ENCODE measurements around the gene OR1B1.
"Not testable (repeated sequence)": the region's sequence is repeated elsewhere in the genome, so short reads cannot be mapped to it uniquely, and the experiment has no call there.

Gene OR1B1

DNA sequence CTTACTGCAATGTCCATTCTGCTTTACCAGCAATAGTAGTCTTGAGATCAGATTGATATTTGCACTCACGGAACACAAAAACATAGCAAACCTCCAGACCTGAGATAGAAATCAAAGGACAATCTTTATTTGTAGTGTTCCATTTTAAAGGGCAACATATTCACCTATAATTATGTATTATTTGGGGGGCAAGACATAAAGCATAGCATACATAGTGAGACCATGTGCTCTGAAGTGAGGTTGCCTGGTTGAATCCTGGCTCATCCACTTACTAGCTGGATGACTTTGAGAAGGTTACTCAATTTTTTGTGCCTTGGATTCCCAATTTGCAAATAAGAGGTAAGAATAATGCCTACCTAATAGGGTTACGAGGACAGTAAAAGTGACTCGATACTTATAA, at the start of gene OR1B1:
OR1B1 (minus strand) TSS at position 101 of the 400 bp plus-strand sequence.
- DNase-seq, result no peak

DNA sequence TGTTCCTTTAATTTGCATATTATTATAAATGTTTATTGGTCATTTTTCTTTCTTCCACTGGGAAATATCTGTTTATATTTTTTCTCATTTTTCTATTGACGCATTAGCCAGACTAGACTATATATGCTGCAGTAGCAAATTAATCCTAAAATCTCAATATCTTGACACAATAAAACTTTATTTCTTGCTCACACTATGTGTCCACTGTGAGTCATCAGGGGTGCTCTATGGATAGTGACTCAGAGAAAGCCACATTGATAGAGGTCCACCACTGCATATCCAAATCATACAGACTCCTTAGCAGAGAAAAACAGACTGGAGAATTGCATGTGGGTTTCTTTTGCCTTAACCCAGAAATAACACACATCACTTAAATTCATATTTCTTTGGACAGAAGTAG, 38.3 kb upstream of the OR1B1 start:
- DNase-seq, result no peak

DNA sequence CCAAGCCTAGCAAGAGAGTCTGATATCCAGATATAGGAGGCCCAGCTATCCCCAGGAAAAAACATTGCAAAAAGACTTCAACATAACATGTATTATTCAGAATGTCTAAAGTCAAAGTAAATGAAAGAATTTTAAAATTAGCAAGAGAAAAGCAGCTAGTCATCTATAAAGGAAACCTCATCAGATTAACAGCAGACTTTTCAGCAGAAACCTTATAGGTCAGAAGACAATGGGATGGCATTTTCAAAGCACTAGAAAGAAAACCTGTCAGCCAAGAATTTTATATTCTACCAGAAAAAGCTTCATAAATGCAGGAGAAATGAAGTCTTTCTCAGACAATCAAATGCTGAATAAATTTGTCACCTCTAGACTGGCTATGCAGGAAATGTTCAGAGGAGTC, 27.4 kb upstream of the OR1B1 start:
- DNase-seq, result no peak

DNA sequence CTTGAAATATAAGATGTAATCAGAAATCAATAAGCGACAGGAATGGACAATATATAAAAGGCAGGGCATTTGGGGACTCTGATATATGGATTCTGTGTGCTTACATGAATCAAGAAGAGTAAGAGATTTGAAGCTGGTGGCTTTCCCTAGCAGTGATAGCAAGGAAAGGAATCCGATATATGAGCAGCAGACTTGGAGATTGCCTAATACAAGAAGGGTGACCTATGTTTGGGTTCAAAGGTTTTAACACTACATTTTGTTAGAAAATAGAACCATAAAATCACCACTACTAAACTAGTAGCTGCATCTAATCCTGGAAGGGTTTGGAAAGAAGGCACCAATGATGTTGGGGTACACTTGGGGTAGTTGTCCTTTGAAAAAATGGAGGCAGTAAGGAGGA, 15.1 kb upstream of the OR1B1 start:
- no peak for DNase-seq

DNA sequence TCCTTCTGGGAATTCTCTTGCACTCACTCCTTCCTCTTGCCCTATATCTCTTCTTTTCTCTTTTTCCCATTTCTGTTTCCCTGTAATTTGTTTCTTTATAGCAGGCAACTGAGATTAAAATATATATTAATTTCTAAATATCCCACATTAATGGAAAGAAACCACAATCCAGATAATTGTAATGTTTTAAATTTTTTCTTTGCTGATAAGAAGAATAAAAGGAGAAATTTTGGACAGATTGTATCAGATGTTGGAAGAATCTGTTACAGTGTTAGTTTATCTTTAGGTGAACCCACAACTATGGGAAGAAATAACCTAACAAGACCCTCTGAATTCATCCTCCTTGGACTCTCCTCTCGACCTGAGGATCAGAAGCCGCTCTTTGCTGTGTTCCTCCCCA, 4.0 kb upstream of the OR1B1 start, which contains the start of gene OR1L1:
OR1L1 (plus strand) TSS at position 301 of the 400 bp plus-strand sequence; CDS start at position 301, 0 bp downstream.
- no peak for DNase-seq

DNA sequence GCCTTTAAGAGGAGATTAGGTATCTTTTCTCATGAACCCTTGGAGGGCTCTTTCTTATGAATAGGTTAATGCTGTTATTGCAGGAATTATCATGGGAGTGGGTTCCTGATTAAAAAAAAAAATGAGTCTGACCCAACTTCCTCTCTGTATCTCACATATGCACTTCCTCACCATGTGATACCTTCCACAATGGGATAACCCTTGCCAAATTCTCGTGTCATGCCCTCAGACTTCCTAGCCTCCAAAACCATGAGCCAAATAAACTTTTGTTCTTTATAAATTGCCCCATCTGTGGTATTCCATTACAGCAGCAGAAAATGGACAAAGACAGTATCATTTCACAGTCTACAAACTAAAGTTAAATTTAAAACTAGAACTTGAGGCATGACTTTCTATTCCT, 1.0 kb downstream of the OR1B1 start:
- DNase-seq, result no peak

DNA sequence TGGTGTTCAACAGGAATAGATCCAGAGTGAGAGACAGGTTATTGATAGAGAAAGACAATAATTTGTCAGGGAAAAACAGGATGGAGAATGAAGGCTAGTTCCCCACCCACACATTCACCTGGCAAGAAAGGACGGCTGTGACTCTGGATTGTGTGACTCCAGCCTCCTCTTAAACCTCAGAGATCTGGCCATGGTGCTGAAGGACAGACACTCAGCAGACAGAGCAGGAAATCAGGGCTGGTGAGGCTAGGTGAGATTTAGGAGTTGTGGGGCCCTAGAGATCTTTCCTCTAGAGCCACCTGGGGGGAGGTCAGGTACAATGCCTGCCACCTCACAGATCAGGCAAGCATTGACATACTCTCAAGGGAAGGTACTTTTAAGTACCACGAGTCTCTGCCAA, 15.2 kb downstream of the OR1B1 start:
- no peak for DNase-seq

DNA sequence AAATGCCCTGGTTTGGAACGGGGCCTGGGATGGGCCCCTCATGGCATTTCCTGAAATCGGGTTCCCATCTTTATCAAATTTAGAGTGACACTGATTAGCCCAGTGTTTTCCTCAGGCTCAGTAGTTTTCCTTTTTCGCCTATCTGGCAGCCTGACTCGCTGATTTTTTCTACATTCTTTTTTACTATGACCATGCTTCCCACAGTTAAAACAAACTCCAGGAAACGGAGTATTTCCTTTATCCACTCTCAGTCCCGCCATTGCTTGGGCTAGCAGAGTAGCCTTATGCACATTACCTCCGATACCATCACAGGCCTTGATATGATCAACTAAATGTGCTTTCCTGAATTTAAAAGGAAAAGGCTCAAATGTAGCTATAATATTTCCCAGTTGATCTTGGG, 37.4 kb downstream of the OR1B1 start:
- DNase-seq, result no peak

DNA sequence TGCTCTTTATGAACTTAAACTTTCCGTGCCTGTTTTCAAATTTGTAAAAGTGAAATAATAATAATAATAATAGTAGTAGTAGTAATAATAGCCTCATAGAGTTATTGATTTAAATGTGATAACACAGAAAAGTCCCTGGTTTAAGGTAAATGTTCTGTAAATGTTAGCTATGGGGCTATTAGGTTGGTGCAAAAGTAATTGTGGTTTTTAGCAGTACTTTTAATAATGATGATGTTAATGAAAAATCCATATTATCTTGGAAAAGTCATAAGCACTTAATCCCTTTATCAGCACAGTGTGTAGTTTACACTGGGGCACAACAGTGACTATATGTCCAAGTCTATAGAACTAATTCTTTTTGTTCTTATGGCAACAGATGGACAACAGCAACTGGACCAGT, 43.1 kb downstream of the OR1B1 start, which contains the start of gene OR1Q1:
OR1Q1 (plus strand) TSS at position 377 of the 400 bp plus-strand sequence; CDS start at position 377, 0 bp downstream.
- DNase-seq, result no peak

DNA sequence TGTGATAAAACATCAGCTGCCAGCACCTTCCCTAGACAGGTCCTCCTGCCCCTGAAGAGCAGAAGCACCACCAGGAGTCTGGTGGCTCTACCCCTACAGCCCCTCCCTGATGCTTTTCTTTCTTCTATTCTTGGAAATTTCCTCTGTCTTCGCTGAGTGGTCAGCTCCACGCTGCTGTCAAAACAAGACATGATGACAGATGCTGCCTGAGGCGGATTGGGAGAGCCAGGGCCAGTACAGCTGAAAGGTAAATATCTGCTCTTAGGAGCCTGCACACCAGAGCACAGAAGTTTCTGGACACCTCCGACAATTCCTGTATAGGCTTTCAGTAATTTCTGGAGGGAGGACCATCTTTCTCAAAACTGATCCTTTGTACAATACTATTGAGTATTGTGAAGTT, 47.6 kb downstream of the OR1B1 start:
- no peak for DNase-seq

DNA sequence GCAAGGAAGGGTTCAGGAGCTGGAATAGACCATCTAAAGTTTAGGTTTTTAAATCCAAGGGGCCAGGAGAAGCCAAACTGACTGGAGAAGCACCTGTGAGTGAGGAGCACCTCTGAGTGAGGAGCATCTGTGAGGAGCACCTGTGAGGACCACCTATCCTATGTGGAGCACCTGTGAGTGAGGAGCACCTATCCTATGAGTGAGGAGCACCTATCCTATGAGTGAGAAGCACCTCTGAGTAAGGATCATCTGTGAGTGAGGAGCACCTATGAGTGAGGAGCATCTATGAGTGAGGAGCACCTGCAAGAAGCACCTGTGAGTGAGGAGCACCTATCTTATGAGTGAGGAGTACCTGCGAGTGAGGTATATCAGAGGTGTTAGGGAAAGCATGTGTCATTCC, 50.8 kb downstream of the OR1B1 start:
- DNase-seq, result no peak

DNA sequence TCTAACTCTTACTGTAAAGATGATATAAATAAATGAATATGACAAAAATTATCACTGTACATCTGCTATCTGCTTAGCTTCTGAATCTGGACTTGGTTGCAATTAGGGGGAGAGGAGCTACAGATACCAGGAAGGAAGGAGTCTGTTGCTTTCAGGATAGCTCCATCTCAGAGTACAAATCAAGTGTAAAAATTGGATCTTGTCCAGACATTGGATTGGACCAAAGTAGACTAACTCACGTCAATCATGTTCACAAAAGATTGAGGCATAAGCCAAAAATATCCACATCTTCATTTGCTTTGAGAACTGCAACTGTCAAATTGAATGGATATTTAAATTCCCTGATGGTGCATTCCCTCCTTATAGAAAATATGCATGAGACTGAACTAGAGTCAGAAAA, 51.7 kb downstream of the OR1B1 start:
- no peak for DNase-seq

DNA sequence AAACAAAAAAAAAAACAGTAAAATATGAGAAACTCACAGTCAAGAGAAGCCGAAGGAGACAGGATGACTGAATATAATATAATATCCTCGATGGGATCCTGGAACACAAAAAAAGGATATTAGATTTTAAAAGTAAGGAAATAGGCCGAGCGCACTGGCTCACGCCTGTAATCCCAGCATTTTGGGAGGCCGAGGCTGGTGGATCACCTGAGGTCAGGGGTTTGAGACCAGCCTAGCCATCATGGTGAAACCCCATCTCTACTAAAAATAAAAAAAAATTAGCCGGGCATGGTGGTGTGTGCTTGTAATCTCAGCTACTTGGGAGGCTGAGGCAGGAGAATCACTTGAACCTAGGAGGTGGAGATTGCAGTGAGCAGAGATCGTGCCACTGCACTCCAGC, 74.1 kb downstream of the OR1B1 start, which contains the start of gene OR1L8:
OR1L8 (minus strand) TSS at position 101 of the 400 bp plus-strand sequence. CDS start 14,907 bp downstream, outside the sequence.
- DNase-seq, result not testable (repeated sequence)

DNA sequence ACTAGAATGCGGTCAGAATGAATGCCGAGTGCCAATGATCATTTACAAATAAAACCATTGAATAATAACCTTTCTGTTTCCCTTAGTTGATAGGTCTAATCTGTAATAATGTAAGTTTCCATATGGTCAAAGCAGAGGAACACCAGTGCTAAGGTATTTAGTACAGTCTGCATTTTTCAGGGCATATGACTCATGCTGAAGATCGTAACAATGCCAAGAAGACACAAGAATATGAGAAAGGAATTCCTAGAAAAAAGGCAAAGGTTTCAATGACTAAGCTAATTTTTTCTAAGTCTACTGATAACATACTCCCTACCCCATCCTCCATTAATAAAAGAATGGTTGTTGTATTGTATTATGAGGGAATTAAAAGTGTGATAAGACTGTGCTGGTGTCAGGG, 77.1 kb downstream of the OR1B1 start:
- no peak for DNase-seq

DNA sequence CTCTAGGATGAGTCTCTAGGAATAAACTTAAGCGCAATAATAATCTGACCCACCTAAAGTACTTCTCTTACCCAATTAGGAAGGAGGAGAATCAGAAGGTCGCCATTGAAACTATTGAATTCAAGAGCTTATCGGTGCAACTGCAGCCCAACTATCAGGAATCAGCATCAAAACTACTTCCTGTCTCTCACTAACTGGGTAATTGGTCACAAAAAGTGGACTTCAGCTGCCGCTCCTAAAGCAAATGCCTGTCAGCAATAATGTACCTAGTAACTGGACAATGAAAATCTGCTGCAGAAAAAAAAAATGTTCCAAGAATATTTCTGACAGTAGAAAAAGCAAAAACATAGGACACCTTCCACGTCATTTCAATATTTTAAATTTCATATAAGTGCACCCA, 77.6 kb downstream of the OR1B1 start:
- no peak for DNase-seq
